Measurements from ENCODE around the gene PRKG2. TPM values are rescaled to one million over a fixed set of nuclear protein-coding genes. Genes with fewer than 3 reads are reported as not detected.

Gene PRKG2
- total and polyA plus RNA-seq, 2 of the 13 experiments (the other 11 are each of a cell fraction or from before 2014, with no cell fraction given), result 0.04 TPM

DNA sequence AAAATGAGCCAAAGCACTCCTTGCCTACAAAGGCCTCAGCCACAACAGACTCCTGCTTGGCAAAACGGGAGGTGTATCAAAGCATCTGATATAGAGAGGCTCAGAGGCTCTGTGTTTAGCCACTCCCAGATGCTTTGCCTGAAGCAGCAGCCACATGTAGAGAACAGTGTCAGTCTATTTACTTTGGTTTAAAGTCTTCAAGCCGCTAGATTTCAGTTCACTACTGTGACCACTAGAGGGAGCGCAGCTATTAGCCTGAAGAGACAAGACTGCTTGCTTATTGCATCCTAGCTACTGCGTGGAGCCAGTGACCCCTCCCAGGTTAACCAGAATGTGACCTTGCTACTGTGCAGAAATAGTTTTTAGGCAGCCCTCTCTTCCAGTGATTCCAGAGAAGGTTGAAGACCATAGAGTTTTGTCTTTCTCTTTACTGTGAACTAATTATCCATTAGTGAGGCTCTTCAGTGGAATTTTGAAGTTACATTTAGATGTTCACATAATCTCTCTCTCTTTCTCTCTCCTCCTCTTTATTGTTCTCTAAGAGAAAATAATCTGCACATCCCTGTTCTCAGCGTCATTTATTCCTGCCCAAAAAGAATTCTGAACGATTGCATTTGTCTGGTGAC lies 145.2 kb downstream of the PRKG2 start (continued):
- no peak for TF ChIP-seq KMT2B (CRISPR knock-in tag; IDR thresholded peaks at IDR 0.05)
- TF ChIP-seq, protein P1, sequence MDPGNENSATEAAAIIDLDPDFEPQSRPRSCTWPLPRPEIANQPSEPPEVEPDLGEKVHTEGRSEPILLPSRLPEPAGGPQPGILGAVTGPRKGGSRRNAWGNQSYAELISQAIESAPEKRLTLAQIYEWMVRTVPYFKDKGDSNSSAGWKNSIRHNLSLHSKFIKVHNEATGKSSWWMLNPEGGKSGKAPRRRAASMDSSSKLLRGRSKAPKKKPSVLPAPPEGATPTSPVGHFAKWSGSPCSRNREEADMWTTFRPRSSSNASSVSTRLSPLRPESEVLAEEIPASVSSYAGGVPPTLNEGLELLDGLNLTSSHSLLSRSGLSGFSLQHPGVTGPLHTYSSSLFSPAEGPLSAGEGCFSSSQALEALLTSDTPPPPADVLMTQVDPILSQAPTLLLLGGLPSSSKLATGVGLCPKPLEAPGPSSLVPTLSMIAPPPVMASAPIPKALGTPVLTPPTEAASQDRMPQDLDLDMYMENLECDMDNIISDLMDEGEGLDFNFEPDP (CRISPR knock-in tag; conservative IDR thresholded peaks at IDR 0.05), result no peak
- TF ChIP-seq ZNF33A (CRISPR knock-in tag; IDR thresholded peaks at IDR 0.05; ENCODE audit: borderline replicate concordance), result no peak
- TF ChIP-seq, protein P2, sequence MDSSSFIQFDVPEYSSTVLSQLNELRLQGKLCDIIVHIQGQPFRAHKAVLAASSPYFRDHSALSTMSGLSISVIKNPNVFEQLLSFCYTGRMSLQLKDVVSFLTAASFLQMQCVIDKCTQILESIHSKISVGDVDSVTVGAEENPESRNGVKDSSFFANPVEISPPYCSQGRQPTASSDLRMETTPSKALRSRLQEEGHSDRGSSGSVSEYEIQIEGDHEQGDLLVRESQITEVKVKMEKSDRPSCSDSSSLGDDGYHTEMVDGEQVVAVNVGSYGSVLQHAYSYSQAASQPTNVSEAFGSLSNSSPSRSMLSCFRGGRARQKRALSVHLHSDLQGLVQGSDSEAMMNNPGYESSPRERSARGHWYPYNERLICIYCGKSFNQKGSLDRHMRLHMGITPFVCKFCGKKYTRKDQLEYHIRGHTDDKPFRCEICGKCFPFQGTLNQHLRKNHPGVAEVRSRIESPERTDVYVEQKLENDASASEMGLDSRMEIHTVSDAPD (CRISPR knock-in tag; IDR thresholded peaks at IDR 0.05), result no peak
- TF ChIP-seq FOXA3 (CRISPR knock-in tag; IDR thresholded peaks at IDR 0.05), result peak; percentile 50
- no peak for TF ChIP-seq ZNF180 (CRISPR knock-in tag; IDR thresholded peaks at IDR 0.05; ENCODE audit: borderline replicate concordance, low read depth)
- TF ChIP-seq STAG1 (CRISPR knock-in tag; IDR thresholded peaks at IDR 0.05), result peak; percentile 79
- no peak for TF ChIP-seq SRSF9 (IDR thresholded peaks at IDR 0.05; ENCODE audit: borderline replicate concordance, insufficient read depth, low read depth, low read length, poor library complexity, severe bottlenecking)
- TF ChIP-seq, protein P3, sequence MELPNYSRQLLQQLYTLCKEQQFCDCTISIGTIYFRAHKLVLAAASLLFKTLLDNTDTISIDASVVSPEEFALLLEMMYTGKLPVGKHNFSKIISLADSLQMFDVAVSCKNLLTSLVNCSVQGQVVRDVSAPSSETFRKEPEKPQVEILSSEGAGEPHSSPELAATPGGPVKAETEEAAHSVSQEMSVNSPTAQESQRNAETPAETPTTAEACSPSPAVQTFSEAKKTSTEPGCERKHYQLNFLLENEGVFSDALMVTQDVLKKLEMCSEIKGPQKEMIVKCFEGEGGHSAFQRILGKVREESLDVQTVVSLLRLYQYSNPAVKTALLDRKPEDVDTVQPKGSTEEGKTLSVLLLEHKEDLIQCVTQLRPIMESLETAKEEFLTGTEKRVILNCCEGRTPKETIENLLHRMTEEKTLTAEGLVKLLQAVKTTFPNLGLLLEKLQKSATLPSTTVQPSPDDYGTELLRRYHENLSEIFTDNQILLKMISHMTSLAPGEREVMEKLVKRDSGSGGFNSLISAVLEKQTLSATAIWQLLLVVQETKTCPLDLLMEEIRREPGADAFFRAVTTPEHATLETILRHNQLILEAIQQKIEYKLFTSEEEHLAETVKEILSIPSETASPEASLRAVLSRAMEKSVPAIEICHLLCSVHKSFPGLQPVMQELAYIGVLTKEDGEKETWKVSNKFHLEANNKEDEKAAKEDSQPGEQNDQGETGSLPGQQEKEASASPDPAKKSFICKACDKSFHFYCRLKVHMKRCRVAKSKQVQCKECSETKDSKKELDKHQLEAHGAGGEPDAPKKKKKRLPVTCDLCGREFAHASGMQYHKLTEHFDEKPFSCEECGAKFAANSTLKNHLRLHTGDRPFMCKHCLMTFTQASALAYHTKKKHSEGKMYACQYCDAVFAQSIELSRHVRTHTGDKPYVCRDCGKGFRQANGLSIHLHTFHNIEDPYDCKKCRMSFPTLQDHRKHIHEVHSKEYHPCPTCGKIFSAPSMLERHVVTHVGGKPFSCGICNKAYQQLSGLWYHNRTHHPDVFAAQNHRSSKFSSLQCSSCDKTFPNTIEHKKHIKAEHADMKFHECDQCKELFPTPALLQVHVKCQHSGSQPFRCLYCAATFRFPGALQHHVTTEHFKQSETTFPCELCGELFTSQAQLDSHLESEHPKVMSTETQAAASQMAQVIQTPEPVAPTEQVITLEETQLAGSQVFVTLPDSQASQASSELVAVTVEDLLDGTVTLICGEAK (IDR thresholded peaks at IDR 0.05), result no peak
- TF ChIP-seq, protein P3 (CRISPR knock-in tag; IDR thresholded peaks at IDR 0.05), result no peak
- TF ChIP-seq POGZ (CRISPR knock-in tag; IDR thresholded peaks at IDR 0.05), result no peak
- no peak for TF ChIP-seq ZNF24 (IDR thresholded peaks at IDR 0.05)
- peak; percentile 73 for TF ChIP-seq XRCC5 (optimal IDR thresholded peaks at IDR 0.05; ENCODE audit: low read length)
- TF ChIP-seq, protein P4, sequence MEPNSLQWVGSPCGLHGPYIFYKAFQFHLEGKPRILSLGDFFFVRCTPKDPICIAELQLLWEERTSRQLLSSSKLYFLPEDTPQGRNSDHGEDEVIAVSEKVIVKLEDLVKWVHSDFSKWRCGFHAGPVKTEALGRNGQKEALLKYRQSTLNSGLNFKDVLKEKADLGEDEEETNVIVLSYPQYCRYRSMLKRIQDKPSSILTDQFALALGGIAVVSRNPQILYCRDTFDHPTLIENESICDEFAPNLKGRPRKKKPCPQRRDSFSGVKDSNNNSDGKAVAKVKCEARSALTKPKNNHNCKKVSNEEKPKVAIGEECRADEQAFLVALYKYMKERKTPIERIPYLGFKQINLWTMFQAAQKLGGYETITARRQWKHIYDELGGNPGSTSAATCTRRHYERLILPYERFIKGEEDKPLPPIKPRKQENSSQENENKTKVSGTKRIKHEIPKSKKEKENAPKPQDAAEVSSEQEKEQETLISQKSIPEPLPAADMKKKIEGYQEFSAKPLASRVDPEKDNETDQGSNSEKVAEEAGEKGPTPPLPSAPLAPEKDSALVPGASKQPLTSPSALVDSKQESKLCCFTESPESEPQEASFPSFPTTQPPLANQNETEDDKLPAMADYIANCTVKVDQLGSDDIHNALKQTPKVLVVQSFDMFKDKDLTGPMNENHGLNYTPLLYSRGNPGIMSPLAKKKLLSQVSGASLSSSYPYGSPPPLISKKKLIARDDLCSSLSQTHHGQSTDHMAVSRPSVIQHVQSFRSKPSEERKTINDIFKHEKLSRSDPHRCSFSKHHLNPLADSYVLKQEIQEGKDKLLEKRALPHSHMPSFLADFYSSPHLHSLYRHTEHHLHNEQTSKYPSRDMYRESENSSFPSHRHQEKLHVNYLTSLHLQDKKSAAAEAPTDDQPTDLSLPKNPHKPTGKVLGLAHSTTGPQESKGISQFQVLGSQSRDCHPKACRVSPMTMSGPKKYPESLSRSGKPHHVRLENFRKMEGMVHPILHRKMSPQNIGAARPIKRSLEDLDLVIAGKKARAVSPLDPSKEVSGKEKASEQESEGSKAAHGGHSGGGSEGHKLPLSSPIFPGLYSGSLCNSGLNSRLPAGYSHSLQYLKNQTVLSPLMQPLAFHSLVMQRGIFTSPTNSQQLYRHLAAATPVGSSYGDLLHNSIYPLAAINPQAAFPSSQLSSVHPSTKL (CRISPR knock-in tag; IDR thresholded peaks at IDR 0.05), result 0 out of 2 replicates have a peak, but pooled peaks have one; percentile 22
